ENCODE results near the gene SCUBE3.

- TF ChIP-seq POLR2A (IDR thresholded peaks at IDR 0.05), result no peak
- no peak for TF ChIP-seq CTCF (IDR thresholded peaks at IDR 0.05)
These were observed 19.4 kb upstream of the SCUBE3 start for GRCh38 chr6:35194390-35194789.

All from body of pancreas (tissue), 4 donors.